Measurements from ENCODE around the gene GAS7. TPM values are rescaled to one million over a fixed set of nuclear protein-coding genes. Genes with fewer than 3 reads are reported as not detected.

Gene GAS7
- total RNA-seq, 1 experiment from 2014 or later = 6.0 TPM

- no peak overlapping the region for H3K23ac ChIP-seq (ENCODE audit: insufficient read length, low read depth, low read length)
- Mint-ChIP-seq H3K27ac (no peak overlapping the region), H3K4me3 (no peak overlapping the region), H3K4me1 (no peaks in the 10 kb centered on the region), H3K27me3 (ENCODE audit: low read depth) (peaks cover 7% of the 10 kb centered on the region), H3K36me3 (ENCODE audit: insufficient read depth in 1 of 3, low read depth in 3 of 3) (no peaks in the 10 kb centered on the region; a peak in 1 of 7 replicates), H3K9me3 (peaks cover 0 to 3% of the 10 kb centered on the region in 2 experiments; a peak in 1 of 5 replicates)
- no CpG with 5 or more reads among the region's 3 CpGs for WGBS (ENCODE audit: extremely low coverage, insufficient read length, low lambda C conversion rate)
- H2AK5ac ChIP-seq (ENCODE audit: insufficient read length, low read length) = no peak overlapping the region
- no peak overlapping the region for H3K14ac ChIP-seq (ENCODE audit: insufficient read depth, low read length)
- H2BK12ac ChIP-seq (ENCODE audit: insufficient read length, low read depth, low read length) = no peak overlapping the region
- H3K27ac ChIP-seq (ENCODE audit: insufficient read length, low read depth, low read length) = no peak overlapping the region
- DNase-seq = no peak
- no peak overlapping the region for H3K18ac ChIP-seq (ENCODE audit: insufficient read length, low read depth, low read length)
- no peak overlapping the region for H3K4me2 ChIP-seq (ENCODE audit: insufficient read depth, insufficient read length, low read length)
- H3K27me3 ChIP-seq (ENCODE audit: insufficient read depth, low read length) = no peaks in the 10 kb centered on the region
- H3K23me2 ChIP-seq (ENCODE audit: insufficient read length, low read depth, low read length, poor library complexity, severe bottlenecking) = no peaks in the 10 kb centered on the region
- H3K9ac ChIP-seq (ENCODE audit: extremely low read depth, insufficient read length, low read length) = no peak overlapping the region
- H3T11ph ChIP-seq (ENCODE audit: low read length) = no peak overlapping the region
- no peaks in the 10 kb centered on the region for H3K79me1 ChIP-seq (ENCODE audit: insufficient read depth, low read depth, low read length, poor library complexity, severe bottlenecking)
- no peak overlapping the region for H4K5ac ChIP-seq (ENCODE audit: insufficient read length, low read depth, low read length)
- no peaks in the 10 kb centered on the region for H3K79me2 ChIP-seq (ENCODE audit: insufficient read depth, low read length)
- H4K91ac ChIP-seq (ENCODE audit: insufficient read length, low read depth, low read length) = no peak overlapping the region
- no peak overlapping the region for H2BK120ac ChIP-seq (ENCODE audit: low read depth, low read length, poor library complexity, severe bottlenecking)
- no peaks in the 10 kb centered on the region for H4K20me1 ChIP-seq (ENCODE audit: control insufficient read depth, insufficient read depth, insufficient read length)
- no peaks in the 10 kb centered on the region for H3K4me1 ChIP-seq (ENCODE audit: insufficient read depth, low read length)
- H2BK15ac ChIP-seq (ENCODE audit: low read depth, low read length) = no peak overlapping the region
- no peak for TF ChIP-seq CTCF (conservative IDR thresholded peaks at IDR 0.05)
- no peak overlapping the region for H2BK20ac ChIP-seq (ENCODE audit: low read depth, low read length, poor library complexity, severe bottlenecking)
- H4K8ac ChIP-seq (replicated peaks; ENCODE audit: insufficient read length, low read depth, low read length) = no peak overlapping the region
- H3K9me3 ChIP-seq (ENCODE audit: control insufficient read depth, low read depth, low read length) = no peaks in the 10 kb centered on the region
- no peak overlapping the region for H2AFZ ChIP-seq (ENCODE audit: low read length)
- no peak overlapping the region for H3K56ac ChIP-seq (ENCODE audit: insufficient read length, low read depth, low read length)
- H2BK5ac ChIP-seq (ENCODE audit: insufficient read length, low read length) = no peak overlapping the region
- H3K4ac ChIP-seq (ENCODE audit: low read depth, low read length) = no peak overlapping the region
Measured at GRCh38 chr17:9868552-9868951, 329.9 kb downstream of the GAS7 start.
